Gastrocnemius medialis (tissue), 4 donors: Measurements from ENCODE around the gene GNAS-AS1. TPM values are rescaled to one million over a fixed set of nuclear protein-coding genes. Genes with fewer than 3 reads are reported as not detected.

Experiments used
- ATAC-seq, 2 donors: fragments of 150-250 bp; one replicate each; pipeline ENCODE4 v1.9.1; 2016
- DNase-seq, 2 donors: peaks; one replicate each; pipeline ENCODE4 v3.0.0-alpha.2; 2019
- H3K27ac ChIP-seq, 4 donors: fragments of 200-600 bp; sonication (generic); 1 replicate in 1 of 4; 2 replicates in 3 of 4; pipeline ENCODE4 v1.5.1; 2016 to 2018; ENCODE audit warnings: mild to moderate bottlenecking in 2 of 4, moderate library complexity in 1 of 4
- H3K27me3 ChIP-seq, 3 donors: fragments of 200-600 bp; sonication (generic) in 2 of 3; 1 replicate in 1 of 3; 2 replicates in 2 of 3; pipeline versions ENCODE4 v1.5.1 to v1.6.0; 2016 to 2019; ENCODE audit warnings: mild to moderate bottlenecking in 1 of 3, moderate library complexity in 1 of 3
- H3K36me3 ChIP-seq, 2 donors: fragments of 200-600 bp; sonication (generic) in 1 of 2; one replicate each; pipeline ENCODE4 v1.5.1; 2017 to 2018
- H3K4me1 ChIP-seq, 2 donors: fragments of 200-600 bp; sonication (generic) in 1 of 2; one replicate each; pipeline ENCODE4 v1.5.1; 2016 to 2017; ENCODE audit warnings: mild to moderate bottlenecking in 2 of 2
- H3K4me3 ChIP-seq, 4 donors: fragments of 200-600 bp; sonication (generic) in 3 of 4; 1 replicate in 1 of 4; 2 replicates in 3 of 4; pipeline ENCODE4 v1.5.1; 2016 to 2019; ENCODE audit warnings: mild to moderate bottlenecking in 2 of 4
- H3K9me3 ChIP-seq, 3 donors: fragments of 200-600 bp; sonication (generic) in 2 of 3; 1 replicate in 1 of 3; 2 replicates in 2 of 3; pipeline ENCODE4 v1.5.1; 2016 to 2019
- CTCF ChIP-seq, 5 experiments: fragments of 450-650 bp in 3 of 5; fragments of 200-600 bp in 2 of 5; sonication (generic) in 2 of 5; IDR thresholded peaks in 4 of 5; conservative IDR thresholded peaks in 1 of 5; 1 replicate in 4 of 5; 2 replicates in 1 of 5; pipeline ENCODE4 v1.5.1; 2016 to 2019; ENCODE audit warnings: antibody characterized with exemption in 5 of 5, mild to moderate bottlenecking in 3 of 5, moderate library complexity in 3 of 5
- POLR2A ChIP-seq, 2 donors: fragments of 450-650 bp; IDR thresholded peaks; one replicate each; pipeline ENCODE4 v1.6.1; 2017; ENCODE audit warnings: antibody characterized with exemption in 2 of 2, mild to moderate bottlenecking in 2 of 2, moderate library complexity in 2 of 2
- in situ Hi-C, 4 donors: fragments of 200-750 bp; cut with MboI; loops; one replicate each; pipeline versions ENCODE4 v1.15.0 to v1.8.0; 2017; ENCODE audit warnings: low sequenced_read_pairs in 4 of 4
- intact Hi-C: fragments of 100-400 bp; cut with DNase I; formaldehyde crosslinking; loops from one replicate; pipeline ENCODE4 v1.15.1; 2023; ENCODE audit warnings: low total_unique reads
- total RNA-seq, 4 donors: library from RNA; depleted of rRNA; stranded (reverse); fragments of >200 nt; gene quantifications; one replicate each; pipeline versions ENCODE4 v1.1.0 to v1.2.3, GENCODE V29; 2016

GNAS-AS1 gene
- total RNA-seq, 4 donors from 2014 or later, result not detected

- peak overlapping the region in 3 of 4 donors; percentile 32 to 41 (median 38) for H3K4me3 ChIP-seq
- ATAC-seq (no peak), DNase-seq (no peak)
- H3K9me3 ChIP-seq, result no peaks in the 10 kb centered on the region
- H3K27ac ChIP-seq, result no peak overlapping the region
- peaks cover 17 to 27% (median 22%) of the 10 kb centered on the region in 3 donors for H3K27me3 ChIP-seq
- TF ChIP-seq CTCF (IDR thresholded peaks at IDR 0.05 in 4 of 5, conservative IDR thresholded peaks at IDR 0.05 in 1 of 5) (peak in 4 of 5 experiments; percentile 14 to 50 (median 37)), POLR2A (IDR thresholded peaks at IDR 0.05) (no peak)
- in situ Hi-C loops, result loop anchor here in 1 of 4 donors (25.0 kb wide), 1 partner anchor 602 kb away; the partner anchor contains the start of gene ANKRD60
- H3K4me1 ChIP-seq, result peaks cover 0 to 3% of the 10 kb centered on the region in 2 donors
- no peaks in the 10 kb centered on the region for H3K36me3 ChIP-seq
- intact Hi-C loops, result no loop called here
Measured at GRCh38 chr20:58839474-58839874, 11.2 kb downstream of the GNAS-AS1 start.

GRCh38 chr20:58838174-58838573, 12.5 kb downstream of the GNAS-AS1 start:
- no peaks in the 10 kb centered on the region for H3K36me3 ChIP-seq
- DNase-seq (no peak), ATAC-seq (no peak)
- H3K27ac ChIP-seq, result no peak overlapping the region
- peaks cover 17 to 27% (median 20%) of the 10 kb centered on the region in 3 donors for H3K27me3 ChIP-seq
- in situ Hi-C loops (loop anchor here in 1 of 4 donors (25.0 kb wide), 1 partner anchor 601 kb away; the partner anchor contains the start of gene ANKRD60), intact Hi-C loops (no loop called here)
- H3K9me3 ChIP-seq, result no peaks in the 10 kb centered on the region
- no peak overlapping the region for H3K4me3 ChIP-seq
- peaks cover 0 to 3% of the 10 kb centered on the region in 2 donors for H3K4me1 ChIP-seq
- TF ChIP-seq POLR2A (IDR thresholded peaks at IDR 0.05) (no peak), CTCF (IDR thresholded peaks at IDR 0.05 in 4 of 5, conservative IDR thresholded peaks at IDR 0.05 in 1 of 5) (no peak)

- in situ Hi-C loops, result loop anchor here in 1 of 4 donors (25.0 kb wide), 1 partner anchor 600 kb away; the partner anchor contains the start of gene ANKRD60
- Histone ChIP-seq H3K4me3 (no peak overlapping the region), H3K9me3 (no peaks in the 10 kb centered on the region), H3K27me3 (peaks cover 17 to 27% (median 19%) of the 10 kb centered on the region in 3 donors), H3K27ac (no peak overlapping the region), H3K36me3 (no peaks in the 10 kb centered on the region), H3K4me1 (peaks cover 0 to 3% of the 10 kb centered on the region in 2 donors)
- DNase-seq (no peak), ATAC-seq (no peak)
- no peak for TF ChIP-seq POLR2A (IDR thresholded peaks at IDR 0.05)
- TF ChIP-seq CTCF (IDR thresholded peaks at IDR 0.05 in 4 of 5, conservative IDR thresholded peaks at IDR 0.05 in 1 of 5), result no peak
- intact Hi-C loops, result no loop called here
Measured at GRCh38 chr20:58837717-58838116, 13.0 kb downstream of the GNAS-AS1 start.

- DNase-seq, result no peak
- in situ Hi-C loops, result loop anchor here in 1 of 4 donors (25.0 kb wide), 1 partner anchor 599 kb away; the partner anchor contains the start of gene ANKRD60
- Histone ChIP-seq H3K36me3 (no peaks in the 10 kb centered on the region), H3K4me1 (peaks cover 0 to 3% of the 10 kb centered on the region in 2 donors), H3K4me3 (no peak overlapping the region), H3K9me3 (no peaks in the 10 kb centered on the region), H3K27me3 (peaks cover 13 to 25% (median 17%) of the 10 kb centered on the region in 3 donors), H3K27ac (no peak overlapping the region)
- no peak for ATAC-seq
- intact Hi-C loops, result no loop called here
- TF ChIP-seq POLR2A (IDR thresholded peaks at IDR 0.05) (no peak), CTCF (IDR thresholded peaks at IDR 0.05 in 4 of 5, conservative IDR thresholded peaks at IDR 0.05 in 1 of 5) (no peak)
Measured at GRCh38 chr20:58836616-58837204, 14.0 kb downstream of the GNAS-AS1 start.
